Measurements from ENCODE around the gene CNTN1.

DNA sequence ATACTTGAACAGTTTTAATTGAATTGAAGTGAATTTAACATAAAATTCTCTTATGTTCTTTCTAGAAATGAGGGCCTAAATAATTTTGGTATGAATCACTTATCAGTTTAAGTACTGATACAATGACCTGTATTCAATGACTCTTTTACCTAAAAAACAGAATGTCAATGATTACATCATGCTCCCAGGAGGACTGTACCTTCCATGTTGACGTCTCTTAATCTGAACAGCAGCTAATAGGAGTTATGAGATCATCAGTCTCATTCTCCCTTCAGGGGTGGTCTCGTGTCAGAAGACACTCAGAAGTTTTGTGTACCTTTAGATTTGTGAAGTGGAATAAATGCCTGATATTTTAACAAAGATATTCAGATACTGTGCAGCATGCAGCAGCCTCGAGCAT, 206.3 kb downstream of the CNTN1 start:
- TF ChIP-seq POLR2AphosphoS5 (IDR thresholded peaks at IDR 0.05; ENCODE audit: borderline replicate concordance, low read depth, low read length) (no peak), EZH2 (IDR thresholded peaks at IDR 0.05) (no peak)

All from SK-N-MC (cell line).